AG09319 (cell line): ENCODE measurements around the gene C19orf73.

Source experiments
- DNase-seq: peaks from one replicate; pipeline ENCODE4 v3.0.0-alpha.2; 2010; ENCODE audit warnings: low read depth; ENCODE audit errors: extremely low read depth
- TF ChIP-seq, protein P1 (sequence below): IDR thresholded peaks from 2 replicates; pipeline ENCODE4 v1.5.1; 2011; ENCODE audit warnings: low read depth, mild to moderate bottlenecking, inconsistent platforms, low read length, moderate library complexity

C19orf73 gene

DNA sequence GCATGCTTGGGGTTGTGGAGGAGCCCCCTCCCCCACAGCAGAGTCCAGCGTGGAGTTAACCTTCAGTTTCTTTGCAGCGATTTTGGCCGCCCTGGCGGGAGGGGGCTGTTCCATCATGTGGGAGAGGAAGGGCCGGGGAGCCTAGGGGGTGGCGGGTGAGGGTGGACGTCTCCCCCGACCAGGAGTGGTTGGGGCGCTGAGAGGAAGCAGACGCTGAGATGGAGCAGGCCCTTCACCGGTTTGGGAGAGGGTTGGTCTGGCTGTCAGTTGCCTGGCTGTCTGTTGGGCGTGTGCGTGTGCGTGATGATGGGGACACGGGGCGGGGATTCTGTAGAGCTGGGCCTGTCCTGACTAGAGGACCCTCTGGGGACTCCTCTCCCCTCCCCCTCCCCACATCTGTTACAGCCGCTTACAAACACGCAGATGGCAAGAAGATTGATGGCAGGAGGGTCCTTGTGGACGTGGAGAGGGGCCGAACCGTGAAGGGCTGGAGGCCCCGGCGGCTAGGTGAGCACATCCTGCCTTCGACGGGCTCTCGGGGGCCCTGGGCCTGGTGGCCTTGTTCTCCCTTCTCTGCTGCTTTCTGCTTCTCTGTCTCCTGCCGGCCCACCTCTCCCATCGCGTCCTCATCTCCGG lies 14.6 kb downstream of the C19orf73 start:
- DNase-seq: no peak
- TF ChIP-seq, protein P1, sequence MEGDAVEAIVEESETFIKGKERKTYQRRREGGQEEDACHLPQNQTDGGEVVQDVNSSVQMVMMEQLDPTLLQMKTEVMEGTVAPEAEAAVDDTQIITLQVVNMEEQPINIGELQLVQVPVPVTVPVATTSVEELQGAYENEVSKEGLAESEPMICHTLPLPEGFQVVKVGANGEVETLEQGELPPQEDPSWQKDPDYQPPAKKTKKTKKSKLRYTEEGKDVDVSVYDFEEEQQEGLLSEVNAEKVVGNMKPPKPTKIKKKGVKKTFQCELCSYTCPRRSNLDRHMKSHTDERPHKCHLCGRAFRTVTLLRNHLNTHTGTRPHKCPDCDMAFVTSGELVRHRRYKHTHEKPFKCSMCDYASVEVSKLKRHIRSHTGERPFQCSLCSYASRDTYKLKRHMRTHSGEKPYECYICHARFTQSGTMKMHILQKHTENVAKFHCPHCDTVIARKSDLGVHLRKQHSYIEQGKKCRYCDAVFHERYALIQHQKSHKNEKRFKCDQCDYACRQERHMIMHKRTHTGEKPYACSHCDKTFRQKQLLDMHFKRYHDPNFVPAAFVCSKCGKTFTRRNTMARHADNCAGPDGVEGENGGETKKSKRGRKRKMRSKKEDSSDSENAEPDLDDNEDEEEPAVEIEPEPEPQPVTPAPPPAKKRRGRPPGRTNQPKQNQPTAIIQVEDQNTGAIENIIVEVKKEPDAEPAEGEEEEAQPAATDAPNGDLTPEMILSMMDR: no peak

DNA sequence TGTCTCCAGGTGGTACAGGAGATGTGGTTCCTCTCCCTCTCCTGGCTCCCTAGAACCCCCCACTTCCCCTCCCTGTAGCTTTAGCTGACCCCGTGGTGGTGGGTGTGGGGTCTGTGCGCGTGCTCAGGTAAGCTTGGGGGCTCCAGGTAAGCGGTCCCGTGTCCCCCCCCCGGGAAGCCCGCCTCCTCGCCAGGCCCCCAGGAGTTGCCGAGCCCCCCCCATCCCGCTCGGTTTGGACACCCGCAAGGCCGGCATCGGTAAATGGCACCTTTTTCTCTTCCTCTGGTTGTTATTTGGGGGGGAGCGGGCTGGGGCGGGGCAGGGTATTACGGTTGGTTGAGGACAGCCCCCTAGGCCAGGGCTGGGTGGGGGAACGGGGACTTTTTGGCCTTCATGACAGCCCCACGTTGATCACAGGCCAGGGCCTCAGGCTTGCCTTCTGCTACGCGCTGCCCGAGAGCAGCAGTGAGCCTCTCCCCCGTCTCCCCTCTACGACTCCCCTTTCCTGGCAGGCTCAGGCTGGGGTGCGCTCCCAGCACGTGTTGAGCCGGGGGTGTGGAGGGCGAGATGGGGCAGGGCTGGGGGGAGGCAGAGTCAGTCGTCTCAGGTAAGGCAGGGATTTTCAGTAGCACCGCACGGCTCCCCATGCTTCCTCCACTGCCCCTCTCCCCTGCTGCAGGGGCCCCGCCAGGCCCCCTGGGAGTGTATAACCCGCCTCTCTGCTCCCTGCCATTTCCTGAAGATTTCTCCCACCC lies 15.4 kb downstream of the C19orf73 start:
- DNase-seq: no peak
- TF ChIP-seq, protein P1: no peak

DNA sequence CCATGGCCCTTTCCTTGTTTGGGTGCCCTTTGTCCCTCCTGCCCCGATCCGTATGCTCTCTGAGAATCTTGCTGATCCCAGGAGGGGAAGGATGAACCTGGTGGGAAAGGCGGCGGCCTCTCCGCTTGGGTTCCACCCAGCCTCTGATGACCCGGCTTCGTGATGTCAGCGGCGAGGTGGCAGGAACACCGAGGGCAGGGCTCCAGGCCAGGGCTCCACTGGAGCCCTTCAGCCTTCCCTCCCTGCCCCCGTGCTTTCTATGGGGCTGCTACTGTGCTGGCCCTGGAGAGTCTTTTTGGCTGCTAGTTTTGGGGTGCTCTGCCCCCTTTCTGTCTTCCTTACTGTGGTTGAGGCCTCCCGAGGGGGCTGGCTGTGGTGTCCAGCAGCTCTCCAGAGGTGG lies 16.6 kb downstream of the C19orf73 start:
- no peak for DNase-seq
- TF ChIP-seq, protein P1: no peak

DNA sequence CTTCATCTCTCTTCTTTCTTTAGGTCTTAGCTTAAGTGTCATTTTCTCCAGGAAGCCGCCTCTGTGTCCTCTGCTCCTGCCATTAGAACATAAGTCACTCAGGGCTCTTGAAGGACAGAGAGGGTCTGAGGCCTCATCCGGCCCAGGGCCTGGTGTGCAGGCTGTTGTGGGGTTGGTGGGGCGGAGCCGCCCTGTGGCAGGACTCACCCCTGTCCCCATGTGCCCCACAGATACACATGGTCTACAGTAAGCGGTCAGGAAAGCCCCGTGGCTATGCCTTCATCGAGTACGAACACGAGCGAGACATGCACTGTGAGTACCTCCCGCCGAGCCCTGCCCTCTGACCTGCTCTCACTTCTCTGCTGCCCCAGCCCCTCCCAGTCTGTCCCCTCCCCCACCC lies 17.8 kb downstream of the C19orf73 start:
- TF ChIP-seq, protein P1: no peak
- DNase-seq: no peak

DNA sequence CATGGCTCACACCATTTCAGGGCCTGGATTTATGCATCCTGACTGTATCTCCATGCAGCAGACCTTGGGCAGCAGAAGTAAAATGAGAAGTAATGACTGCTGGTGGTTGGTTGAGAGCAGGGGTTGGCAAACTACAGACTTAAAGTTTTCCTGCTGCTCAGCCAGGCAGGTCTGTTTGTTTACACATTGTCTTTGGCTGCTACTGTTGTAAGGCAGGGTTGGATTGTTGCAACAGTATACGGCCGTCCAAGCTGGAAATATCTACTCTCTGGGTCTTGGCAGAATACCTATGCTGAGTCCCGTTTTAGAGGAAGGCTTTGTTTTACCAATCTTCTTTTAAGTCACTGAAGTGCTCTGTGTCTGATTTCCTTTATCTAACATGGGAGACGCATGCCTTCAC lies 20.1 kb downstream of the C19orf73 start:
- no peak for DNase-seq
- TF ChIP-seq, protein P1: no peak

DNA sequence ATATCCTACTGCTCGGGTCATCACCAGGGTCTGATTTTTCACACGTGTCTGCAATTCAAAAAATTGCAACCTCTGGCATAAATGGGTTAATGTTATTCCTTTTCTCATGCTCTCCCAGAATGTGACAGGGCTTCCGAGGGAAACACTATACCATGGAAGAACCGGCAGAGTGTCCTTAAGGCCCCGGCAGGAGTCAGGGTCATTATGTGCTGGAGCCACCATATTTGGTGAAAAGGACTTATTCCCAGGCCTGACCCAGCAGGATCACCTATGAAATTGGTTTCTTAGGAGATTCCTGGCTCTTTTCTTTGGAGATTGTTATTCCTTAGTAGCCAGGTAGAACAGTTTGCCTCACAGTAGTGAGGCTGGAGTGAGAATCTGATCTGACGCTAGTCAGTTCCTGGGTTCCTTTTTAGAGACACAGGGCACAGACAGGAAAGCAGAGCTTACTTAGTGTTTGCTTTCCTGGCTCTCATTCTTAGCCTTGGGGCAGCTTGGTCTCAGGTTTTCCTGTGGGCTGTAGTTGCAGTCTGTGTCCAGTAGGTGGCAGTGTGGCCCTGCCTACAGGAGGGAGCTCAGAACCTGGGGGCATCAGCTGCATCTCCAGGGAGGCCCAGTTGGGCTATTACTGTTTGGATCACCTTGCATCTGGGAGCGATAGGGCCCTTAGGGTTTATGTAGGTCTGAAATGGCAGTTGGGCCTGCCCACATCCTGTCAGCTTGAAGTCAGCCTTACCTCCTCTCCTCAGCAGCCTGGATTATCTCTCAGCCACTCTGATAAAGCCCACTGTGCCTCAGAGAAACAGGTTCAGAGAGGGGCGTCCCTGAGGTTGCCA lies 21.3 kb downstream of the C19orf73 start:
- DNase-seq: no peak
- TF ChIP-seq, protein P1: peak; percentile 100
